Measurements from ENCODE around the gene LIPC. TPM values are rescaled to one million over a fixed set of nuclear protein-coding genes. Genes with fewer than 3 reads are reported as not detected.

LIPC gene
- polyA plus RNA-seq, 1 donor (not counting 4 experiments of a cell fraction or from before 2014, with no cell fraction given), result not detected

DNA sequence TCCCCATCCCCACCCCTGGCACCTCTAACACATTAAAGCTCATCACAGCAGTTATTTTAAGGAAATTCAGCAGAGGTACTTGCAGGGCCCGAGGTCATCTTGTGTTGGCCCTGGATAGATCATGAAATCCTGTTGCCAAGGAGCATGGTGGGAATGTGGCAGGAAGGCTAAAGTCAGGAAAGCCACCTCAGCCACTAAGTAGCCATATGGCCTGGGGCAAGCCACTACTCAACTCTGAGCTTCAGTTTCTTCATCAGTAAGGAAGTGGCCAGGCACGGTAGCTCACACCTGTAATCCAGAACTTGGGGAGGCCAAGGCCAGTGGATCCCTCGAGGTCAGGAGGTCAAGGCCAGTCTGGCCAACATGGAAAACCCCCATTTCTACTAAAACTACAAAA, 55.9 kb downstream of the LIPC start:
- H3K27me3 ChIP-seq (ENCODE audit: control insufficient read depth, extremely low read depth, insufficient read depth, low read length), result no peaks in the 10 kb centered on the region
- H4K20me1 ChIP-seq (ENCODE audit: control insufficient read depth, extremely low read depth, insufficient read depth, low read length), result no peaks in the 10 kb centered on the region
- H3K4me1 ChIP-seq (ENCODE audit: control insufficient read depth, extremely low read depth, insufficient read depth, low read length), result no peaks in the 10 kb centered on the region
- H3K9me3 ChIP-seq (ENCODE audit: control insufficient read depth, low read depth, low read length), result peaks cover 3% of the 10 kb centered on the region
- dilution Hi-C loops (cut with MboI; ENCODE audit: extremely low pct_ligation_motif_present, low sequenced_read_pairs), result no loop called here
- TF ChIP-seq EZH2 (IDR thresholded peaks at IDR 0.05; ENCODE audit: low read length), result no peak
- TF ChIP-seq, protein P1, sequence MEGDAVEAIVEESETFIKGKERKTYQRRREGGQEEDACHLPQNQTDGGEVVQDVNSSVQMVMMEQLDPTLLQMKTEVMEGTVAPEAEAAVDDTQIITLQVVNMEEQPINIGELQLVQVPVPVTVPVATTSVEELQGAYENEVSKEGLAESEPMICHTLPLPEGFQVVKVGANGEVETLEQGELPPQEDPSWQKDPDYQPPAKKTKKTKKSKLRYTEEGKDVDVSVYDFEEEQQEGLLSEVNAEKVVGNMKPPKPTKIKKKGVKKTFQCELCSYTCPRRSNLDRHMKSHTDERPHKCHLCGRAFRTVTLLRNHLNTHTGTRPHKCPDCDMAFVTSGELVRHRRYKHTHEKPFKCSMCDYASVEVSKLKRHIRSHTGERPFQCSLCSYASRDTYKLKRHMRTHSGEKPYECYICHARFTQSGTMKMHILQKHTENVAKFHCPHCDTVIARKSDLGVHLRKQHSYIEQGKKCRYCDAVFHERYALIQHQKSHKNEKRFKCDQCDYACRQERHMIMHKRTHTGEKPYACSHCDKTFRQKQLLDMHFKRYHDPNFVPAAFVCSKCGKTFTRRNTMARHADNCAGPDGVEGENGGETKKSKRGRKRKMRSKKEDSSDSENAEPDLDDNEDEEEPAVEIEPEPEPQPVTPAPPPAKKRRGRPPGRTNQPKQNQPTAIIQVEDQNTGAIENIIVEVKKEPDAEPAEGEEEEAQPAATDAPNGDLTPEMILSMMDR (optimal IDR thresholded peaks at IDR 0.05 in 1 of 3, IDR thresholded peaks at IDR 0.05 in 1 of 3, conservative IDR thresholded peaks at IDR 0.05 in 1 of 3; ENCODE audit: extremely low read depth in 1 of 3, insufficient read depth in 2 of 3, low read length in 3 of 3), result no peak
- H3K4me3 ChIP-seq (ENCODE audit: control insufficient read depth in 2 of 3, extremely low read depth in 1 of 3, insufficient read depth in 2 of 3, low read depth in 1 of 3, low read length in 3 of 3), result no peak overlapping the region
- H2AFZ ChIP-seq (ENCODE audit: control insufficient read depth, low read length), result no peak overlapping the region
- no peaks in the 10 kb centered on the region for H3K36me3 ChIP-seq (ENCODE audit: control insufficient read depth in 2 of 2, extremely low read depth in 1 of 2, insufficient read depth in 2 of 2, low read length in 2 of 2)
- H3K9me1 ChIP-seq (ENCODE audit: control insufficient read depth, extremely low read depth, insufficient read depth, low read length), result no peaks in the 10 kb centered on the region
- no peaks in the 10 kb centered on the region for H3K79me2 ChIP-seq (ENCODE audit: control insufficient read depth, insufficient read depth, low read length)
- no peak for FAIRE-seq
- no peak for DNase-seq (ENCODE audit: low read depth, low spot score)
- no peak overlapping the region for H3K4me2 ChIP-seq (ENCODE audit: control insufficient read depth, extremely low read depth, insufficient read depth, low read depth, low read length)
- no peak overlapping the region for H3K27ac ChIP-seq (ENCODE audit: control insufficient read depth, insufficient read depth, low read length)
- no peak overlapping the region for H3K9ac ChIP-seq (ENCODE audit: control insufficient read depth, extremely low read depth, insufficient read depth, low read length)

- Histone ChIP-seq H3K36me3 (ENCODE audit: control insufficient read depth in 2 of 2, extremely low read depth in 1 of 2, insufficient read depth in 2 of 2, low read length in 2 of 2) (no peaks in the 10 kb centered on the region), H3K4me1 (ENCODE audit: control insufficient read depth, extremely low read depth, insufficient read depth, low read length) (no peaks in the 10 kb centered on the region), H3K4me3 (ENCODE audit: control insufficient read depth in 2 of 3, extremely low read depth in 1 of 3, insufficient read depth in 2 of 3, low read depth in 1 of 3, low read length in 3 of 3) (no peak overlapping the region), H3K27me3 (ENCODE audit: control insufficient read depth, extremely low read depth, insufficient read depth, low read length) (no peaks in the 10 kb centered on the region), H4K20me1 (ENCODE audit: control insufficient read depth, extremely low read depth, insufficient read depth, low read length) (no peaks in the 10 kb centered on the region), H3K9me3 (ENCODE audit: control insufficient read depth, low read depth, low read length) (peaks cover 3% of the 10 kb centered on the region), H3K4me2 (ENCODE audit: control insufficient read depth, extremely low read depth, insufficient read depth, low read depth, low read length) (no peak overlapping the region), H3K79me2 (ENCODE audit: control insufficient read depth, insufficient read depth, low read length) (no peaks in the 10 kb centered on the region), H3K9ac (ENCODE audit: control insufficient read depth, extremely low read depth, insufficient read depth, low read length) (no peak overlapping the region), H3K9me1 (ENCODE audit: control insufficient read depth, extremely low read depth, insufficient read depth, low read length) (no peaks in the 10 kb centered on the region), H3K27ac (ENCODE audit: control insufficient read depth, insufficient read depth, low read length) (no peak overlapping the region), H2AFZ (ENCODE audit: control insufficient read depth, low read length) (no peak overlapping the region)
- FAIRE-seq, result no peak
- dilution Hi-C loops (cut with MboI; ENCODE audit: extremely low pct_ligation_motif_present, low sequenced_read_pairs), result no loop called here
- DNase-seq (ENCODE audit: low read depth, low spot score), result no peak
- TF ChIP-seq, protein P1 (optimal IDR thresholded peaks at IDR 0.05 in 1 of 3, IDR thresholded peaks at IDR 0.05 in 1 of 3, conservative IDR thresholded peaks at IDR 0.05 in 1 of 3; ENCODE audit: extremely low read depth in 1 of 3, insufficient read depth in 2 of 3, low read length in 3 of 3), result no peak
Measured at GRCh38 chr15:58489289-58490085, 57.7 kb downstream of the LIPC start.
